Heart left ventricle (tissue), 16 donors: ENCODE measurements around the gene CORO6. TPM values are rescaled to one million over a fixed set of nuclear protein-coding genes. Genes with fewer than 3 reads are reported as not detected.

Experiments used
- ATAC-seq, 4 donors: fragments of 200-7000 bp; cut with Tn5 transposase; one replicate each; pipeline ENCODE4 v1.9.1; 2020 to 2022; ENCODE audit warnings: moderate library complexity in 4 of 4, mild to moderate bottlenecking in 3 of 4, moderate number of reproducible peaks in 1 of 4
- DNase-seq, 5 donors: peaks; one replicate each; pipeline ENCODE4 v3.0.0-alpha.2; 2020
- H3K27ac ChIP-seq, 12 donors: fragments of 200-600 bp; sonication (generic) in 4 of 12; one replicate each; pipeline versions ENCODE4 v1.5.0 to v1.8.0; 2016 to 2022; ENCODE audit warnings: mild to moderate bottlenecking in 2 of 12
- H3K27me3 ChIP-seq, 9 donors: fragments of 200-600 bp; sonication (generic) in 2 of 9; one replicate each; pipeline versions ENCODE4 v1.5.1 to v1.8.0; 2016 to 2022; ENCODE audit warnings: mild to moderate bottlenecking in 3 of 9
- H3K36me3 ChIP-seq, 9 donors: fragments of 200-600 bp; sonication (generic) in 2 of 9; one replicate each; pipeline versions ENCODE4 v1.5.0 to v1.8.0; 2018 to 2022; ENCODE audit warnings: mild to moderate bottlenecking in 2 of 9
- H3K4me1 ChIP-seq, 12 donors: fragments of 200-600 bp; sonication (generic) in 4 of 12; one replicate each; pipeline versions ENCODE4 v1.5.0 to v1.8.0; 2016 to 2022; ENCODE audit warnings: mild to moderate bottlenecking in 3 of 12
- H3K4me3 ChIP-seq, 12 donors: fragments of 200-600 bp; sonication (generic) in 4 of 12; one replicate each; pipeline versions ENCODE4 v1.5.0 to v1.8.0; 2017 to 2022; ENCODE audit warnings: mild to moderate bottlenecking in 9 of 12, moderate library complexity in 4 of 12
- H3K9me3 ChIP-seq, 12 donors: fragments of 200-600 bp; sonication (generic) in 4 of 12; one replicate each; pipeline versions ENCODE4 v1.5.0 to v1.8.0; 2016 to 2022; ENCODE audit warnings: mild to moderate bottlenecking in 1 of 12
- CTCF ChIP-seq, 12 donors: fragments of 200-600 bp; sonication (generic) in 4 of 12; IDR thresholded peaks; one replicate each; pipeline versions ENCODE4 v1.5.0 to v1.8.0; 2018 to 2022; ENCODE audit warnings: antibody characterized with exemption in 12 of 12, mild to moderate bottlenecking in 5 of 12
- POLR2A ChIP-seq, 2 donors: fragments of 450-650 bp; IDR thresholded peaks; one replicate each; pipeline ENCODE4 v1.6.1; 2017; ENCODE audit warnings: antibody characterized with exemption in 2 of 2, mild to moderate bottlenecking in 2 of 2, moderate library complexity in 2 of 2
- WGBS, 4 donors: extraction: QIAGEN DNeasy Blood & Tissue Kit in 2 of 4; methylation state at CpG; one replicate each; pipeline versions ENCODE4 v1.1.5 to v1.1.7; 2013 to 2018; 5-methylcytosine and 5-hydroxymethylcytosine counted together
- intact Hi-C, 10 donors: fragments of 100-400 bp; cut with DNase I; formaldehyde crosslinking; loops; one replicate each; pipeline versions ENCODE4 v1.11.1 to v1.14.2; 2022
- polyA plus RNA-seq, 2 donors: library from polyadenylated mRNA; stranded (reverse); fragments of 200-250 nt; gene quantifications; one replicate each; pipeline ENCODE4 v1.2.3, GENCODE V29; 2013
- total RNA-seq, 9 donors: library from RNA; depleted of rRNA in 2 of 9; stranded (reverse); fragments of >200 nt in 2 of 9; fragmentation: NEBNext Ultra II Directional in 3 of 9; extraction: Animal tissue kit (Norgen Biotek cat#: 25700) in 3 of 9; gene quantifications; one replicate each; pipeline versions ENCODE4 v1.1.0 to v1.2.4, GENCODE V29; 2016 to 2023
- donor health status: ischemic (EF 13 %, LVEDD 7.1; RV severe dilation, severe dysfunction).
- donor health status: healthy with polysubstance abuse.
- donor health status: DM: no; HTN: yes; CAD: no.
- donor health status: DM: no; HTN: no; CAD: no.
- donor health status: ischemic (EF 25% LVEDD 6.9; RV normal size, moderate dysfunction).
- donor health status: ischemic (EF 25% LVEDD 5.7; RV mildly dilated, moderate dysfunction).
- donor health status: healthy.
- donor health status: DM: yes; HTN: yes; CAD: no.
- donor health status: ischemic (EF 35%, LVEDD 5.7; RV mildly dilated, moderate dysfunction).
- donor health status: nonischemic (EF 11% LVEDD 7.7; RV severe dilation, severe dysfunction).
- donor health status: DM: yes; HTN: yes; CAD: no.
- donor health status: PGD.
- donor health status: ischemic (EF 29% LVEDD 5.4; RV normal size, mild dysfunction).
- donor health status: nonischemic (EF 23%, LVEDD 6.1; RV moderate dilation, normal function).

Gene CORO6
- total and polyA plus RNA-seq, 11 donors, result 50.7 to 115 (median 95.5) TPM

DNA sequence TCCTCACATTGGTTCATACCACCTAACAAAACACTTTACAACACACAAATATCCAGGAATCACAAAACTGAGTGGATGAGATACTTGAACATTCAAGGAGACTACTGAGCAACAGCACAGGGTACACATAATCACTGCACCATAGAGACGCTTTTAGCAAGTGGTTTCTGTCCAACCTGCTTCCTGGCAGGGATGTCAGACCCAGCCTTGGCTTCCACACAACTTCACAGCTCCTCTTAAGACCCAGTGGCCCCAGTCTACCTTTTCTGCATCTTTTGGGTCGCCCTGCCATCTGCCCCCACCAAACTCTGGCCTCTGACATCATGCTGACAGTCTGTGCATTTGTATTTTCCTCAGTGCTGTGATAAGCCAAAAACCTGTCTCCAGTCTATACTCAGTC is 5.9 kb upstream of the CORO6 start:
- Histone ChIP-seq H3K9me3 (no peaks in the 10 kb centered on the region), H3K27ac (peak overlapping the region in 4 of 12 donors; percentile 2 to 28 (median 17)), H3K4me1 (peaks cover 0 to 37% (median 8%) of the 10 kb centered on the region in 12 donors), H3K27me3 (no peaks in the 10 kb centered on the region), H3K36me3 (peaks cover 0 to 53% (median 31%) of the 10 kb centered on the region in 9 donors), H3K4me3 (no peak overlapping the region)
- DNase-seq (no peak), ATAC-seq (peak in 3 of 4 donors; percentile 44 to 51 (median 47))
- intact Hi-C loops, result no loop called here
- WGBS, 4 donors, result 66 to 71% (median 70%) methylated on average over 2 of the region's 2 CpGs
- TF ChIP-seq CTCF (IDR thresholded peaks at IDR 0.05) (no peak), POLR2A (IDR thresholded peaks at IDR 0.05) (no peak)

- no peak for ATAC-seq
- DNase-seq, result no peak
- H3K27ac ChIP-seq, result peak overlapping the region in 4 of 12 donors; percentile 2 to 28 (median 17)
- intact Hi-C loops, result no loop called here
- H3K9me3 ChIP-seq, result no peaks in the 10 kb centered on the region
- H3K27me3 ChIP-seq, result no peaks in the 10 kb centered on the region
- H3K36me3 ChIP-seq, result peaks cover 0 to 47% (median 28%) of the 10 kb centered on the region in 9 donors
- no peak overlapping the region for H3K4me3 ChIP-seq
- TF ChIP-seq CTCF (IDR thresholded peaks at IDR 0.05) (no peak), POLR2A (IDR thresholded peaks at IDR 0.05) (no peak)
- H3K4me1 ChIP-seq, result peaks cover 0 to 34% (median 10%) of the 10 kb centered on the region in 12 donors
- 90 to 100% (median 95%) methylated on average over 1 of the region's 1 CpG for WGBS, 4 donors
These were observed 5.2 kb upstream of the CORO6 start for GRCh38 chr17:29627951-29628350.

DNA sequence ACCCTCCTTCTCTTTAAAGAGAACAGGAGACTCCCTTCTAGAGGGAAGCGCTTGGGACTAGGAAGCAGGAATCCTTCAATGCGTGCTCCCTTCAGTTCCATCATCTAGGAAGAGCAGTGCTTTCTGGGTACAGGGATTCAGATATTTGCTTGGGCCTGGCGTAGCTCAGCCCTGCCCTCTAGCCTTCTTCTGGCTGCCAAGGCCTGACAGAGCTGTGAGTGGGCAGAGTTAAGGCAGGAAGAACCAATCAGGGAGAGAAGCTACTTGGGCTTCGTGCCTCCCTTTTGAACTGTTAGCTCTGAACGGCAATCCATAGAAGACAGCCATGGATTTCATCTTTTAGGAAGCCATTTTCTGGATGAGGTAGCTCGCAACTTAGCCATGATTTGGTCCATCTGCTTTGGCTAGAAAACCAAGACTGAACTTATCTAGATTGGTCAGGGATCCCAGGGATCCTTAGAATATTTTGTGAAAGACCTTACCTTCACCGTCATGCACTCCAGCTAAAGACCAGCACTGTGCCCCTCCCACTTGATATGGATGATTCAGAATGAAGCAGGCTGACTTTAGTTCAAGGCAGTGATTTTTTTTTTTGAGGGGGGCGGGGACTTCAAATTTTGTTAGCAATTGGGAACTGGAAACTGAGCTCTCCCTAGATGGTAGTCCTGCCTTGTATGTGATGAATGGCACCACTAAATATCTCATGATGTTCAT is 2.5 kb upstream of the CORO6 start:
- Histone ChIP-seq H3K36me3 (peaks cover 0 to 20% (median 5%) of the 10 kb centered on the region in 9 donors), H3K27ac (peak overlapping the region in 10 of 12 donors; percentile 3 to 56 (median 37)), H3K4me3 (no peak overlapping the region), H3K9me3 (no peaks in the 10 kb centered on the region), H3K27me3 (no peaks in the 10 kb centered on the region), H3K4me1 (peaks cover 0 to 56% (median 24%) of the 10 kb centered on the region in 12 donors)
- no peak for TF ChIP-seq POLR2A (IDR thresholded peaks at IDR 0.05)
- peak in 4 of 12 donors; percentile 26 to 32 (median 28) for TF ChIP-seq CTCF (IDR thresholded peaks at IDR 0.05)
- ATAC-seq, result peak; percentile 43 to 73 (median 64)
- DNase-seq, result peak in 2 of 5 donors; percentile 65 to 75
- intact Hi-C loops, result no loop called here
- 63 to 81% (median 66%) methylated on average over 6 to 8 of the region's 8 CpGs for WGBS, 4 donors

DNA sequence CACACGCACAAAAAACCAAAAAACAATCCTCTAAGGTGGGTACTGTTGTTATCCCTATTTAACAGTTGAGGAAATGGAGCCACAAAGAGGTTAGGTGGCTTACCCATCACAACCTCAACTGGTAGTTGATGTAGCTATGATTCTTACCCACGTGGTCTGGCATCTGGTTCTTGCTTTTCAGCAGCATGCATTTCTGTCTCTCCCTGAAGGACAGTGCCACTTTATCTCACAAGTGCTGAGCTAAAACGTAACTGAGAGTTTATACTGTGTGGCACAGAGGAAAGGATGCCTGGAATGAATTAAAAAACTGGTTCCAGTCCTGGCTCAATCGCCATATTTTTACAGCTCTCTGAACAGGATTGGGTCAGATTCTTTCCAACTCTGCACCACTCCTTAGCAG is 1.9 kb upstream of the CORO6 start:
- intact Hi-C loops, result loop anchor here in 3 of 10 donors (5.0 kb wide), 2 partner anchors 42 to 153 kb away; no protein-coding TSS in a partner anchor
- WGBS, 4 donors, result 56 to 79% (median 65%) methylated on average over 4 of the region's 4 CpGs
- no peak for TF ChIP-seq POLR2A (IDR thresholded peaks at IDR 0.05)
- no peak for TF ChIP-seq CTCF (IDR thresholded peaks at IDR 0.05)
- Histone ChIP-seq H3K27ac (peak overlapping the region in 10 of 12 donors; percentile 3 to 56 (median 37)), H3K9me3 (no peaks in the 10 kb centered on the region), H3K4me3 (no peak overlapping the region), H3K27me3 (no peaks in the 10 kb centered on the region), H3K36me3 (peaks cover 0 to 16% (median 0%) of the 10 kb centered on the region in 9 donors), H3K4me1 (peaks cover 0 to 62% (median 27%) of the 10 kb centered on the region in 12 donors)
- ATAC-seq (no peak), DNase-seq (no peak)
